K562 (cell line): ENCODE data around the gene EXOC6. TPM values are rescaled to one million over a fixed set of nuclear protein-coding genes. Genes with fewer than 3 reads are reported as not detected.

ENCODE experiments used
- ATAC-seq: fragments of 200-7000 bp; cut with Tn5 transposase; 3 replicates; pipeline ENCODE4 v1.9.1; 2020; ENCODE audit warnings: moderate library complexity
- BruUV-seq: library from RNA; stranded (reverse); fragments of 400-500 nt; replicated peaks from 2 replicates; lab custom pipeline; 2021; lab: Mats Ljungman, UMichigan
- CTCF ChIA-PET: fragments of 300-600 bp; formaldehyde crosslinking; extraction: SDS; loops from one replicate; lab custom pipeline; 2021; ENCODE audit warnings: low intra/inter-chr PET ratio; lab: Yijun Ruan, JAX
- POLR2A ChIA-PET: fragments of 300-600, 350-650 bp; sonication (Branson Sonifier 250); formaldehyde crosslinking; extraction: SDS; loops from one replicate; lab custom pipeline; 2021; ENCODE audit warnings: antibody characterized with exemption, inconsistent platforms; lab: Yijun Ruan, JAX
- DNase-seq, 4 experiments: peaks; one replicate each; pipeline versions ENCODE4 v3.0.0 to v3.0.0-alpha.2; 2011 to 2018; ENCODE audit warnings: low spot score in 3 of 4, mixed read lengths in 3 of 4; ENCODE audit errors: extremely low read depth in 1 of 4
- FAIRE-seq: peaks from 2 replicates; lab custom pipeline; 2011; peaks lifted over from hg19 to GRCh38; lab: Jason Lieb, UNC
- H2AFZ ChIP-seq: 2 replicates; pipeline ENCODE4 v1.6.0; 2011; ENCODE audit warnings: low read depth, low read length, control low read depth, inconsistent platforms
- H3K27ac ChIP-seq: fragments of 200-600 bp; 3 replicates; pipeline ENCODE4 v1.8.0; 2011; ENCODE audit warnings: low read depth, mild to moderate bottlenecking, control low read depth, inconsistent platforms, low read length, moderate library complexity, mixed read lengths; ENCODE audit errors: extremely low read depth
- H3K27me3 ChIP-seq, 2 experiments: fragments of 300-600 bp in 1 of 2; 2 replicates in 1 of 2; 3 replicates in 1 of 2; pipeline versions ENCODE4 v1.6.0 to v1.8.0; 2011; ENCODE audit warnings: inconsistent platforms in 2 of 2, low read length in 2 of 2, mild to moderate bottlenecking in 1 of 2, mixed read lengths in 1 of 2, moderate library complexity in 1 of 2; ENCODE audit not compliant: control insufficient read depth in 2 of 2, insufficient read depth in 2 of 2
- H3K36me3 ChIP-seq: fragments of 300-600 bp; 3 replicates; pipeline ENCODE4 v1.8.0; 2011; ENCODE audit warnings: mild to moderate bottlenecking, low read length, inconsistent platforms; ENCODE audit not compliant: control insufficient read depth, insufficient read depth
- H3K4me1 ChIP-seq, 2 experiments: fragments of 200-600 bp in 1 of 2; replicated peaks in 1 of 2; 2 replicates in 1 of 2; 3 replicates in 1 of 2; pipeline versions ENCODE4 v1.5.1 to v1.8.0; 2011; ENCODE audit warnings: inconsistent platforms in 2 of 2, low read length in 2 of 2, mild to moderate bottlenecking in 1 of 2, mixed read lengths in 1 of 2, moderate library complexity in 1 of 2; ENCODE audit not compliant: control insufficient read depth in 2 of 2, insufficient read depth in 2 of 2
- H3K4me2 ChIP-seq: 2 replicates; pipeline ENCODE4 v1.6.1; 2011; ENCODE audit warnings: low read length, control low read depth, inconsistent platforms, mixed read lengths; ENCODE audit not compliant: insufficient read depth
- H3K4me3 ChIP-seq: fragments of 200-600 bp; sonication (generic), shearing (Covaris generic); 2 replicates; pipeline ENCODE4 v1.5.1; 2016; ENCODE audit warnings: control low read depth, inconsistent platforms
- H3K79me2 ChIP-seq: fragments of 200-600 bp; 3 replicates; pipeline ENCODE4 v1.8.0; 2011; ENCODE audit warnings: low read length, inconsistent platforms; ENCODE audit not compliant: control insufficient read depth, insufficient read depth
- H3K9ac ChIP-seq, 2 experiments: 2 replicates each; pipeline versions ENCODE4 v1.6.0 to v1.6.1; 2011; ENCODE audit warnings: low read depth in 2 of 2, low read length in 2 of 2, control low read depth in 1 of 2, inconsistent platforms in 1 of 2, mild to moderate bottlenecking in 1 of 2, mixed read lengths in 1 of 2; ENCODE audit not compliant: insufficient read depth in 1 of 2
- H3K9me1 ChIP-seq: one replicate; pipeline ENCODE4 v1.6.0; 2011; ENCODE audit warnings: inconsistent platforms, mild to moderate bottlenecking, low read length, moderate library complexity; ENCODE audit not compliant: control insufficient read depth, insufficient read depth
- H3K9me3 ChIP-seq: replicated peaks from 2 replicates; pipeline ENCODE4 v1.5.1; 2011; ENCODE audit warnings: low read depth, low read length, inconsistent platforms; ENCODE audit not compliant: control insufficient read depth, insufficient read depth
- H4K20me1 ChIP-seq: replicated peaks from 2 replicates; pipeline ENCODE4 v1.6.1; 2011; ENCODE audit warnings: low read length, inconsistent platforms, mixed read lengths; ENCODE audit not compliant: control insufficient read depth, insufficient read depth
- RBM25 ChIP-seq: fragments of 200-400 bp; formaldehyde crosslinking; IDR thresholded peaks from 2 replicates; pipeline ENCODE4 v1.6.1; 2018; ENCODE audit warnings: low read length, low read depth, moderate library complexity; ENCODE audit not compliant: severe bottlenecking
- SAFB2 ChIP-seq: fragments of 200-400 bp; formaldehyde crosslinking; IDR thresholded peaks from 2 replicates; pipeline ENCODE4 v1.6.1; 2018; ENCODE audit warnings: borderline replicate concordance, low read length, low read depth, moderate library complexity; ENCODE audit not compliant: severe bottlenecking
- ZFP36 ChIP-seq: fragments of 150-350 bp; IDR thresholded peaks from 2 replicates; pipeline ENCODE4 v1.6.1; 2018; ENCODE audit warnings: low read length, low read depth; ENCODE audit not compliant: partially characterized antibody
- ZNF507 ChIP-seq: conservative IDR thresholded peaks from 2 replicates; pipeline ENCODE4 v1.6.1; 2017; ENCODE audit warnings: missing genetic modification characterization, missing compliant biosample characterization
- WGBS: fragments of 100-300 bp; shearing (Covaris generic); methylation state at CpG from one replicate; pipeline ENCODE4 v1.1.6; 2016; ENCODE audit warnings: low coverage, mixed read lengths; ENCODE audit not compliant: insufficient coverage; ENCODE audit errors: missing lambda C conversion rate; 5-methylcytosine and 5-hydroxymethylcytosine counted together
- in situ Hi-C: fragments of 300-500 bp; cut with MboI; formaldehyde crosslinking; loops from 4 replicates; pipeline ENCODE4 v1.15.0; 2018; ENCODE audit warnings: inconsistent platforms, mixed read lengths
- intact Hi-C: fragments of 100-400 bp; cut with micrococcal nuclease; formaldehyde crosslinking; loops from 2 replicates; pipeline ENCODE4 v1.14.2; 2022
- polyA plus RNA-seq, 8 experiments: library from polyadenylated mRNA; depleted of rRNA in 4 of 8; stranded (reverse) in 5 of 8; unstranded in 3 of 8; fragments of >200 nt; fragmentation: Nextera tagmentation in 2 of 8; fragmentation: Illumina TruSeq in 1 of 8; extraction: Ambion mirVana in 2 of 8; extraction: Trizol in 1 of 8; gene quantifications; 2 replicates each; pipeline versions ENCODE4 v1.2.1 to v1.2.3, GENCODE V29; 2011 to 2014; ENCODE audit warnings: inconsistent platforms in 1 of 8, missing spikeins in 1 of 8
- total RNA-seq, 7 experiments: library from RNA; depleted of rRNA in 6 of 7; stranded (reverse); fragments of >200 nt in 6 of 7; fragmentation: Illumina TruSeq in 2 of 7; extraction: Trizol in 2 of 7; gene quantifications; 2 replicates each; pipeline versions ENCODE4 v1.2.1 to v1.2.3, GENCODE V29; 2011 to 2021; ENCODE audit warnings: low replicate concordance in 1 of 7

The EXOC6 gene
- total and polyA plus RNA-seq, 9 of the 15 experiments (the other 6 are each of a cell fraction or from before 2014, with no cell fraction given), result 13.9 to 42.8 (median 24.9) TPM

DNA sequence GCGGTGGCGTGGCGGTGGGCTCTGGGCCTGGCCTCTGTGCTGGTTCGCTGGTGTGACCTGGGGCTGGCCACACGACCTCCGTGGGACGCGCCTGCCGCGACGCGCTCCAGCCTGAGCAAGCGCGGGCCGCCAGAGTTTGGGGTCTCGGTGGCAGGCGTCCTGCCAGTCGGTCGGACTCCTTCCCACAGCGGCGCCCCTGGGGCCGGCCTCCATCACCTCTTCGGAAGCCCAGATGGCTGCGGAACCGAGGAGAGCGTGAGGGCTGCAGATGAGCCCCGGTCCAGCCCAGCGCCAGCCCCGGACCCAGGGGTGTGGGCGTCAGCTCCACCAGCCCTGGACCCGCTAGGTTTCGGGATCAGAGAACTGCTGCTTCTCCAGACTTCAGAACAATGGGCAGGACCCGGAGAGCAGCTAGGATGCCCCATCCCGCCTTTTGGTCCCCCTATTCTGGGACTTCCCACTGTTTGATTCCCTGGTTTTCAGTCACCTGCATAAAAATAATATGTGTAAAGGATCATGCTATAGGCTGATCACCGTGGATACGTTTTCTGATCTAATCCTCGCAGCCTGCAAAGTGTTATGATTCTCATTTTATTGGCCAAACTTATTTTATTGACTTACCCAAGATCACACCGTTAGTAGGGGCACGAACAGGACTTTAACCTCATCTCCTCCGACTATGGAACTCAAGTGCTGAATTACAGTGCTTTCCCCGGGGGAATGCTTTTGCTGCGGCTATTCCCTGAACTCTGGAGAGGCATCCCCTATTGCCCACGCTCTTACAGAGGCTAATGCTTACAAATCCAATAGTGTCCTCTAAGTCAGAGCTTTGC lies 215.0 kb downstream of the EXOC6 start (continued):
- no peak for TF ChIP-seq SAFB2
- TF ChIP-seq, all 486 proteins: peak for 0

DNA sequence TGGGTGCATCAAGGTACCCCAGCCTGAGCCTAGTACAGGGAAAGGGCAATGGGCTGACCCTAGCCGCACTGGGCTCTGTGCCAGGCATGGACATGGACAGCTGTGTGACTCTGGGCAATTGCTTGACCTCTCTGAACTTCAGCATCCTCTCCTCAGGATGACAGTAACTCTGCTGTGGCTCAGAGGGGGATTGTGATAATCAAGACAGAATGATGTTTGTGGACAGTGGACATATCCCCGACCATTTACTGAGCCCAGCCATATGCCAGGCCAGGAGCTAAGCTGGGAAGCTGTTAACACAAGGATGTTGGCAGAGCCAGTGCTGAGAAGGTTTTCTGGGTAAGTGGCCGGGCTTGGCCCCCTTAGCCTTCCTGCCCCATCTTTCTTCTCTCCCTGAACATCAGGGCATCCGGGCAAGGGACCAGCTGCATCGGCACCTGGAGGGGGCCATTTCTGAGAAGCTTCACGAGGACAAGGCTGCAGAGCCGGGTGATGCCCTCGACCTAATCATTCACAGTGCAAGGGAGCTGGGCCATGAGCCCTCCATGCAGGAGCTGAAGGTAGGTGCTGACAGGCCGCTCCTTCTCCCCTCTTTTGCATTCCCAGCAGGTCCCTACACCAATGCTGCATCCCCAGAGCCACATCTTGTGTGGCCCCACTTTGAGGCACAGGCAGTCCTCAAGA lies 215.8 kb downstream of the EXOC6 start:
- peaks cover 4% of the 10 kb centered on the region; the same call in 1 of the 2 replicates for H3K9me3 ChIP-seq
- ChIA-PET CTCF (no interaction called here), POLR2A (no interaction called here)
- H3K79me2 ChIP-seq, result no peaks in the 10 kb centered on the region
- no peak overlapping the region for H2AFZ ChIP-seq
- ATAC-seq, result no peak
- in situ Hi-C loops, result no loop called here
- H3K9me1 ChIP-seq, result no peaks in the 10 kb centered on the region
- H3K27ac ChIP-seq, result no peak overlapping the region
- intact Hi-C loops, result no loop called here
- H3K36me3 ChIP-seq, result peaks cover 12% of the 10 kb centered on the region; the same call in 1 of the 3 replicates
- no peak overlapping the region for H3K4me2 ChIP-seq
- H4K20me1 ChIP-seq, result no peaks in the 10 kb centered on the region
- TF ChIP-seq RBM25, result peak; percentile 48
- TF ChIP-seq ZFP36, result peak; percentile 22
- TF ChIP-seq ZNF507 (tag), result no peak
- TF ChIP-seq, all 486 proteins: peak for 2
- 81% methylated on average over 6 of the region's 9 CpGs for WGBS
- BruUV-seq, result no TSS peak
- no peak for FAIRE-seq
- Histone ChIP-seq H3K9ac (no peak overlapping the region), H3K4me1 (peaks cover 0 to 10% of the 10 kb centered on the region in 2 experiments; a peak in 2 of 5 replicates), H3K4me3 (no peak overlapping the region), H3K27me3 (no peaks in the 10 kb centered on the region)
- DNase-seq, result no peak
